GM23338 (cell line): ENCODE measurements around the gene PTPRC.

Experiments used
- CTCF ChIP-seq, 2 experiments: fragments of 200-600 bp in 1 of 2; sonication (generic) in 1 of 2; conservative IDR thresholded peaks; 2 replicates each; pipeline versions ENCODE4 v1.5.1 to v1.6.1; 2016 to 2017; ENCODE audit warnings: antibody characterized with exemption in 2 of 2, low read depth in 2 of 2, mild to moderate bottlenecking in 2 of 2, moderate library complexity in 1 of 2
- POLR2AphosphoS5 ChIP-seq: IDR thresholded peaks from 2 replicates; pipeline ENCODE4 v1.6.1; 2016; ENCODE audit warnings: antibody characterized with exemption, low read depth

GRCh38 chr1:198774421-198774820 lies 135.6 kb downstream of the PTPRC start:
- TF ChIP-seq POLR2AphosphoS5, result no peak
- no peak for TF ChIP-seq CTCF (conservative IDR thresholded peaks at IDR 0.05; ENCODE audit: low read depth in 2 of 2)
